Astrocyte of the cerebellum (primary cell): Measurements from ENCODE around the gene CPAMD8.

Experiments used
- DNase-seq: peaks from one replicate; pipeline ENCODE4 v3.0.0-alpha.2; 2011; ENCODE audit warnings: low read depth
- H3K4me3 ChIP-seq: 2 replicates; pipeline ENCODE4 v1.5.1; 2011; ENCODE audit warnings: mild to moderate bottlenecking, low read depth, low read length, moderate library complexity
- in situ Hi-C: cut with HindIII; loops from 2 replicates; pipeline ENCODE4 v1.10.0; 2017; ENCODE audit warnings: low sequenced_read_pairs
- TF ChIP-seq, protein P1 (sequence below): IDR thresholded peaks from 2 replicates; pipeline ENCODE4 v1.5.1; 2012; ENCODE audit warnings: low read length, low read depth, moderate library complexity, mild to moderate bottlenecking; ENCODE audit errors: missing control alignments

The CPAMD8 gene

DNA sequence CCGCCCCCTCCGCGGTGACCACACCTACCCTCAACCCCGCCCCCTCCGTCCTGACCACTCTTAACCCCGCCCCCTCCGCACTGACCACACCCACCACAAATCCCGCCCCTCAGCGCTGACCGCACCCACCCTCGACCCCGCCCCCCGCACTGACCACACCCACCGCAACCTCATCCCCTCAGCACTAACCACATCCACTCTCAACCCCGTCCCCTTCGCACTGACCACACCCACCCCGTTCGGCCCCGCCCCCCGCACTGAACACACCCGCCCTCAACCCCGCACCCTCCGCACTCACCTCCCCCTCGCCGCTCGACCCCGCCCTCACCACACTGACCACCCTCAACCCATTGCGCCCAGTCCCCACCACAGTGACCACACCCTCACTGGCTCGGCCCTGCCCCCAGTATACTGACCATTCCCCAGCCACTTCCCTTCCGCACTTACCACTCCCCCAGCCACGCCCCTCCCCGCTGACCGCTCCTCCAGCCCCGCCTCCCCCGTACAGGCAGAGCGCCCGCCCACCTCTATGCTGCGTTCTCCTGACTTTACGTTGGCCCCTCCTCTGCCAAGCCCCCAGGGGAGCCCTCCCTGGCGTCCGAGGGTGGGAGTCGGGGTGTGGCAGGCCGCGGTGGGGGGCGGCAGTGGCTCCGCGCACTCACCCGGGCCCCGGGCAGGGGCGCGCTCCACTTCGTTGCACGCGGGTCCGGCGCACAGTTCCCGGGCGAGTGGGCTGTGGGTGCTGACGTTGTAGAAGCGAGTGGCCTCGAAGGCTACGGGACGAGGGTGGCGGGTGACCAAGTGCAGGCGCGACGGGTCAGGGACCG, 129.4 kb downstream of the CPAMD8 start:
- DNase-seq, result peak; percentile 77
- in situ Hi-C loops, result no loop called here
- H3K4me3 ChIP-seq, result peak overlapping the region; percentile 48
- TF ChIP-seq, protein P1, sequence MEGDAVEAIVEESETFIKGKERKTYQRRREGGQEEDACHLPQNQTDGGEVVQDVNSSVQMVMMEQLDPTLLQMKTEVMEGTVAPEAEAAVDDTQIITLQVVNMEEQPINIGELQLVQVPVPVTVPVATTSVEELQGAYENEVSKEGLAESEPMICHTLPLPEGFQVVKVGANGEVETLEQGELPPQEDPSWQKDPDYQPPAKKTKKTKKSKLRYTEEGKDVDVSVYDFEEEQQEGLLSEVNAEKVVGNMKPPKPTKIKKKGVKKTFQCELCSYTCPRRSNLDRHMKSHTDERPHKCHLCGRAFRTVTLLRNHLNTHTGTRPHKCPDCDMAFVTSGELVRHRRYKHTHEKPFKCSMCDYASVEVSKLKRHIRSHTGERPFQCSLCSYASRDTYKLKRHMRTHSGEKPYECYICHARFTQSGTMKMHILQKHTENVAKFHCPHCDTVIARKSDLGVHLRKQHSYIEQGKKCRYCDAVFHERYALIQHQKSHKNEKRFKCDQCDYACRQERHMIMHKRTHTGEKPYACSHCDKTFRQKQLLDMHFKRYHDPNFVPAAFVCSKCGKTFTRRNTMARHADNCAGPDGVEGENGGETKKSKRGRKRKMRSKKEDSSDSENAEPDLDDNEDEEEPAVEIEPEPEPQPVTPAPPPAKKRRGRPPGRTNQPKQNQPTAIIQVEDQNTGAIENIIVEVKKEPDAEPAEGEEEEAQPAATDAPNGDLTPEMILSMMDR, result no peak

DNA sequence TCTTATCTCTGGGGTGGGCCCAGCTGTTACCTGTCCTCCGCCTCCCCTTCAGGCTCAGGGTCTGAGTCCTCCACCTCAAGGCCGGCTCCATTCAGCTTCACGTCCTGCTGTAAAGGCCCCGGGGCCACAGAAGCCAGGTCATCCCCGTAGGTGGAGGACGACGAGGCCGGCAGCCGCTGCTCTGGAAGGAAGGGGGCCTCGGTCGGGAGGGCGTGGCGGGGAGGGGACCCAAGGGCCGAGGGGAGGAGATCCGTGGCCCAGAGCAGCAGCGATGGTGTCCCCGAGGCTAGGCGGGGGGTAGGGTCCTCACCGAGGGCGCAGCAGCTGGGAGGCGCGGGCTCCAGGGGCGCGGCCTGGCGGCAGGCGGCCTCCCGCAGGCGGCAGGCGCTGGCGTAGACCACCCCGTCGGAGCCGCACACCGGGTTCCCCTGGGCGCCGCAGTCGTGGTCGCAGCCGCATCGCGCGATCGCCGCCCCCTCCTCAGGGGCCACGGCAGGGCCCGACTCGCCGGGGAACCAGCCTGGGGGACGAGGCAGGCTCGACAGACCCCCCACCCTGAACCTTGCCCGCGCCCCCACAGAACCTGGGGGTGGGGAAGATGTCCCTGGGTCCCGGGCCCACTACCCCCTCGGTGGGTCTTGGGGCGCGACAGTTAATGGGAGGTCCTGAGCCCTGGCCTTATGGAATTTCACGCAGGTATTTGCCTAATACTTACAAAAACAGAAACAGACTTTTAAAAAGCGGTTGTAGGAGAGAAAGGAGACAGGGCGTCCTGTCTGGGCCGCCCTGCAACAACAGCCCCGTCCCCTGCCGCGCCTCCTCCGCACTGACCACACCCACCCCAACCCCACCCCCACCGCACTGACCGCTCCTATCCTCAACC, 130.2 kb downstream of the CPAMD8 start:
- in situ Hi-C loops, result no loop called here
- TF ChIP-seq, protein P1, result no peak
- no peak for DNase-seq
- peak overlapping the region; percentile 40 for H3K4me3 ChIP-seq

DNA sequence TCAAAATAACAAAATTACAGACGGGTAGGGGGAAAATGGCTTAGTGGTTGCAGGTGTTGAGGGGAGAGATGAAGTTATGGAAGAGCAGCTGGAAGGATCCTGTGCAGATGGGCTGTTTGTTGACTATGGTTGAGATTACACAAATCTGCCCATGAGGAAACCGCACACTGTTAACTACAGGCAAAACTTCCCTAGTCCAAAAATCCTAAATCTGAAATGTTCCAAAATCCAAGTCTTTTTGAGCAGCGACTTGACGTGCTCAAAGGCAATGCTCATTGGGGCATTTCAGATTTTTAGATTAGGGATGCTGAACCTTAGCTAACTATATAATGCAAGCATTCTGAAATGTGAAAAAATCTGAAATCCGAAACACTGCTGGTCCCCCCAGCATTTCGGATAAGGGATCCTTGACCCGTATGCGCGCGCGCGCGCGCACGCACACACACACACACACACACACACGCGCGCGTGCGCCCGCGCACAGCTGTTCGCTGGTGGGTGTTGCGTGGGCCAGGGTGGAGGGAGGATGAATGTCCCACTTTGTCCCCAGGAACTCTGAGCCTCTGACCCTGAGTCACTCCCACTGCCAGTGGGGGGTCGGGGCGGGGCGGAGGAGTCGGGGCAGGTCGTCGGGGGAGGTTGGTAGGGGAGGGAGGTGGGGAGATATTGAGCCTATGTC, 131.0 kb downstream of the CPAMD8 start:
- TF ChIP-seq, protein P1, result no peak
- in situ Hi-C loops, result no loop called here
- H3K4me3 ChIP-seq, result no peak overlapping the region
- DNase-seq, result no peak

DNA sequence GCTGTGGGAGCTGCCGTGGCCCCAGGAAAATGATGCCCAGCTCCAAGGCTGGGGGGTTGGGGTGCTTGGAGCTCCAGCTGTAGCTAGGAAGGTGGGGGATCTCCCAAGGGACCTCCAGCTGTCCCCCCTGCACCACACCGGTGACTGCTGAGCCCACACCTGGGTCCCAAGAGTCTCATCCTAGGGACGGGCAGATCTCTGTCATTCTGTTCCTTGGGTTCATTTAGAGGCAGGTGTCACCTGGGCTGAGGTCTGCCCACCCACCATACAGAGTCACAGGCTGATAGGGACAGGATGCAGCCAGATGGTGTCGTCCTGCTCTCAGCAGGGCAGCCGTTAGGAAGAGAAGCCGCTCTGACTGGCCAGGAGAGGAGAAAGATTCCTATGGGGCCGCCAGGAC, 132.5 kb downstream of the CPAMD8 start:
- in situ Hi-C loops, result no loop called here
- TF ChIP-seq, protein P1, result no peak
- H3K4me3 ChIP-seq, result no peak overlapping the region
- DNase-seq, result no peak

DNA sequence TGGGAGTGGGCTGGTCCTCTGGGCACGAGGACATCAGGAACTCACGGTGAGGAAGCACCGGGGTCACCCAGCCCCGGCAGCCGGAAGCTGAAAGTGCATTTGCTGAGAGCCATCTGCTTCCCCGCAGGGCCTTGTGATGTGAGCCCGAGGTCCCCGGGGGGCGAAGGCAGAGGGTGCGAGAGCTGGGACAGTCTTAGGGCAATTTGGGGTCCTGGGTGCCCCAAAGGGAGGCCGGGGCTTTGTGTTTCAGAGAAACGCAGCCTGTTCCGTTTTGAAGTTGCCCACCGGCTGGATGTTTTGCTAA, 133.0 kb downstream of the CPAMD8 start:
- in situ Hi-C loops, result no loop called here
- TF ChIP-seq, protein P1, result no peak
- no peak for DNase-seq
- no peak overlapping the region for H3K4me3 ChIP-seq

DNA sequence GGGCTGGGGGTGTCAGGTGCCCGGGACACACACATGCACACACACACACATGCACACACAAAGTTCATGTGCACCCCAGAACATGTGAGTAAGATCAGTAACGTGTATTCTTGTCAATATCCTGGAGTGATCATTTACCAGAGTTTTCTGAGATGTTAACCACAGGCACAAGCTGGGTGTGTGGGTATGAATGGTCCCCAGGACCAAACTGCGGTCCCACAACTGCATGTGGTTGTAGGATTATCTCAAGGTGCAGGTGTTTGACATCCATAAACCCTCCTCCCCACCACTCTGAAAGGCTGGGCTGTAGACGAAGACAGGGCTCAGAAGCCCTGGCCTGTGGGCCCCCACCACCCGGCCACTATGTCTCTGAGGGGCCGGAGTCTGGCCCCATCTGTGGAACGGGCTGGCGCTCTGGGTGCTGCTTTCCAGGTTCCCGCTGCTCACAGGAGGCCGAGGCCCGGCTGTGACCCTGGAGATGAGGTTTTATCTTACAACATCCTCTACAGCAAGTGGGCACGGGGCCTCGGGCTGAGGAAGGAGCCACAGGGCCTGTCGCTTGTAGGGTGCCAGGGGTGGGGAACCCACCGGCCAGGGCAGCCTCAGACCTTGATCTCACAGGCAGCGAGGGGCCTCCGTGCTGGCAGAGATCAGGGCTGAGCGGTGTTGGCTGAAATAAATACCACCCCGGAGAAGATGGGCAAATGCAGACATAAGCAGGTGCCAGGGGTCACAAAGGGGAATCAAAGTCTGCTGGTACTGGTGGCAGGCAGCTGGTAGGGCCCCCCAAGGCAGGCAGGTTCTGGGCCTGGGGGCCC, 133.5 kb downstream of the CPAMD8 start:
- DNase-seq, result no peak
- in situ Hi-C loops, result no loop called here
- TF ChIP-seq, protein P1, result no peak
- no peak overlapping the region for H3K4me3 ChIP-seq
